SJSA1 (cell line): ENCODE data around the gene DGCR8. TPM values are rescaled to one million over a fixed set of nuclear protein-coding genes. Genes with fewer than 3 reads are reported as not detected.

Experiments
- DNase-seq, 2 experiments: peaks; one replicate each; pipeline ENCODE4 v3.0.0-alpha.2; 2015 to 2020; ENCODE audit warnings: low spot score in 2 of 2, low read depth in 1 of 2
- H3K27ac ChIP-seq: fragments of 250-450 bp; sonication (Bioruptor Pico); 2 replicates; pipeline ENCODE4 v1.5.1; 2020; ENCODE audit warnings: mild to moderate bottlenecking, moderate library complexity
- H3K27me3 ChIP-seq: fragments of 250-450 bp; sonication (Bioruptor Pico); replicated peaks from 2 replicates; pipeline ENCODE4 v1.5.1; 2020; ENCODE audit warnings: mild to moderate bottlenecking, moderate library complexity
- H3K36me3 ChIP-seq: fragments of 250-450 bp; sonication (Bioruptor Pico); 2 replicates; pipeline ENCODE4 v1.5.1; 2020; ENCODE audit warnings: mild to moderate bottlenecking
- H3K4me1 ChIP-seq: fragments of 250-450 bp; sonication (Bioruptor Pico); replicated peaks from 2 replicates; pipeline ENCODE4 v1.6.1; 2021; ENCODE audit warnings: mild to moderate bottlenecking
- H3K4me3 ChIP-seq: fragments of 250-450 bp; sonication (Bioruptor Pico); 2 replicates; pipeline ENCODE4 v1.5.1; 2020; ENCODE audit warnings: mild to moderate bottlenecking
- H3K9me3 ChIP-seq: fragments of 250-450 bp; sonication (Bioruptor Pico); replicated peaks from 2 replicates; pipeline ENCODE4 v1.5.1; 2020; ENCODE audit warnings: mild to moderate bottlenecking
- total RNA-seq: library from RNA; depleted of rRNA; stranded (reverse); fragments of >200 nt; shearing (Covaris generic); gene quantifications from 2 replicates; pipeline ENCODE4 v1.2.3, GENCODE V29; 2014

The DGCR8 gene
- total RNA-seq, 1 experiment from 2014 or later, result 24.8 TPM

- H3K36me3 ChIP-seq, result peaks cover 8% of the 10 kb centered on the region; the same call in 1 of the 2 replicates
- no peak overlapping the region for H3K27ac ChIP-seq
- H3K27me3 ChIP-seq, result no peaks in the 10 kb centered on the region
- H3K9me3 ChIP-seq, result no peaks in the 10 kb centered on the region
- no peak overlapping the region for H3K4me3 ChIP-seq
- H3K4me1 ChIP-seq, result peaks cover 13% of the 10 kb centered on the region
- no peak for DNase-seq
These were observed 57.8 kb downstream of the DGCR8 start for GRCh38 chr22:20137671-20138416.

GRCh38 chr22:20138417-20138738 is 58.3 kb downstream of the DGCR8 start:
- Histone ChIP-seq H3K36me3 (peaks cover 9% of the 10 kb centered on the region; the same call in 1 of the 2 replicates), H3K27ac (no peak overlapping the region), H3K4me3 (no peak overlapping the region), H3K9me3 (no peaks in the 10 kb centered on the region), H3K4me1 (peaks cover 11% of the 10 kb centered on the region), H3K27me3 (no peaks in the 10 kb centered on the region)
- no peak for DNase-seq

- H3K4me3 ChIP-seq, result no peak overlapping the region
- H3K4me1 ChIP-seq, result peaks cover 11% of the 10 kb centered on the region
- no peaks in the 10 kb centered on the region for H3K27me3 ChIP-seq
- H3K9me3 ChIP-seq, result no peaks in the 10 kb centered on the region
- no peak for DNase-seq
- H3K27ac ChIP-seq, result no peak overlapping the region
- peaks cover 11% of the 10 kb centered on the region; the same call in 1 of the 2 replicates for H3K36me3 ChIP-seq
These were observed 58.8 kb downstream of the DGCR8 start for GRCh38 chr22:20138868-20139267.

GRCh38 chr22:20139391-20140106 is 59.5 kb downstream of the DGCR8 start:
- H3K27ac ChIP-seq, result no peak overlapping the region
- H3K4me1 ChIP-seq, result peaks cover 11% of the 10 kb centered on the region
- H3K36me3 ChIP-seq, result peaks cover 11% of the 10 kb centered on the region; the same call in 1 of the 2 replicates
- H3K27me3 ChIP-seq, result no peaks in the 10 kb centered on the region
- no peaks in the 10 kb centered on the region for H3K9me3 ChIP-seq
- no peak overlapping the region for H3K4me3 ChIP-seq
- no peak for DNase-seq

GRCh38 chr22:20140107-20140445 is 60.0 kb downstream of the DGCR8 start:
- Histone ChIP-seq H3K36me3 (peaks cover 11% of the 10 kb centered on the region; the same call in 1 of the 2 replicates), H3K9me3 (no peaks in the 10 kb centered on the region), H3K27me3 (no peaks in the 10 kb centered on the region), H3K27ac (no peak overlapping the region), H3K4me1 (peaks cover 11% of the 10 kb centered on the region), H3K4me3 (no peak overlapping the region)
- no peak for DNase-seq

GRCh38 chr22:20140521-20140964 is 60.5 kb downstream of the DGCR8 start:
- DNase-seq, result no peak
- H3K27me3 ChIP-seq, result no peaks in the 10 kb centered on the region
- peaks cover 11% of the 10 kb centered on the region for H3K4me1 ChIP-seq
- H3K4me3 ChIP-seq, result no peak overlapping the region
- H3K27ac ChIP-seq, result no peak overlapping the region
- H3K36me3 ChIP-seq, result peaks cover 11% of the 10 kb centered on the region; the same call in 1 of the 2 replicates
- H3K9me3 ChIP-seq, result no peaks in the 10 kb centered on the region

GRCh38 chr22:20141186-20142077 is 61.4 kb downstream of the DGCR8 start:
- peaks cover 11% of the 10 kb centered on the region for H3K4me1 ChIP-seq
- no peaks in the 10 kb centered on the region for H3K27me3 ChIP-seq
- peaks cover 11% of the 10 kb centered on the region; the same call in 1 of the 2 replicates for H3K36me3 ChIP-seq
- no peak overlapping the region; the same call in 1 of the 2 replicates for H3K27ac ChIP-seq
- no peak for DNase-seq
- no peak overlapping the region for H3K4me3 ChIP-seq
- H3K9me3 ChIP-seq, result no peaks in the 10 kb centered on the region

GRCh38 chr22:20142711-20143621 is 62.9 kb downstream of the DGCR8 start:
- Histone ChIP-seq H3K4me1 (peaks cover 11% of the 10 kb centered on the region), H3K27ac (no peak overlapping the region), H3K27me3 (no peaks in the 10 kb centered on the region), H3K4me3 (no peak overlapping the region), H3K36me3 (peaks cover 11% of the 10 kb centered on the region; the same call in 1 of the 2 replicates), H3K9me3 (no peaks in the 10 kb centered on the region)
- no peak for DNase-seq

- Histone ChIP-seq H3K36me3 (peaks cover 11% of the 10 kb centered on the region; the same call in 1 of the 2 replicates), H3K9me3 (no peaks in the 10 kb centered on the region), H3K4me1 (peaks cover 11% of the 10 kb centered on the region), H3K27me3 (no peaks in the 10 kb centered on the region), H3K4me3 (no peak overlapping the region), H3K27ac (no peak overlapping the region)
- no peak for DNase-seq
These were observed 64.0 kb downstream of the DGCR8 start for GRCh38 chr22:20143883-20144665.

- Histone ChIP-seq H3K4me3 (no peak overlapping the region), H3K9me3 (no peaks in the 10 kb centered on the region), H3K4me1 (peaks cover 11% of the 10 kb centered on the region), H3K27me3 (no peaks in the 10 kb centered on the region), H3K27ac (no peak overlapping the region), H3K36me3 (peaks cover 4% of the 10 kb centered on the region; the same call in 1 of the 2 replicates)
- DNase-seq, result no peak
These were observed 65.3 kb downstream of the DGCR8 start for GRCh38 chr22:20145206-20145831.

GRCh38 chr22:20145832-20146223 is 65.8 kb downstream of the DGCR8 start:
- Histone ChIP-seq H3K4me1 (peaks cover 11% of the 10 kb centered on the region), H3K36me3 (peaks cover 4% of the 10 kb centered on the region; the same call in 1 of the 2 replicates), H3K4me3 (no peak overlapping the region), H3K27ac (no peak overlapping the region), H3K27me3 (no peaks in the 10 kb centered on the region), H3K9me3 (no peaks in the 10 kb centered on the region)
- DNase-seq, result no peak

GRCh38 chr22:20146777-20147176 is 66.7 kb downstream of the DGCR8 start:
- Histone ChIP-seq H3K36me3 (peaks cover 4% of the 10 kb centered on the region; the same call in 1 of the 2 replicates), H3K4me3 (no peak overlapping the region), H3K27ac (no peak overlapping the region), H3K4me1 (peaks cover 4% of the 10 kb centered on the region), H3K27me3 (no peaks in the 10 kb centered on the region), H3K9me3 (no peaks in the 10 kb centered on the region)
- DNase-seq, result no peak
